IMR-90 (cell line): ENCODE data around the gene VAMP3. TPM values are rescaled to one million over a fixed set of nuclear protein-coding genes. Genes with fewer than 3 reads are reported as not detected.

ENCODE experiments used
- ATAC-seq: fragments of 200-7000 bp; cut with Tn5 transposase; 2 replicates; pipeline ENCODE4 v1.9.1; 2020; ENCODE audit warnings: low read depth, mild to moderate bottlenecking, moderate library complexity
- BruUV-seq: library from RNA; stranded (reverse); fragments of 400-500 nt; replicated peaks from 2 replicates; lab custom pipeline; 2021; lab: Mats Ljungman, UMichigan
- CTCF ChIA-PET: fragments of 300-600 bp; formaldehyde crosslinking; extraction: SDS; loops from one replicate; lab custom pipeline; 2021; ENCODE audit warnings: antibody characterized with exemption; lab: Yijun Ruan, JAX
- POLR2A ChIA-PET: fragments of 300-600 bp; sonication (Branson Sonifier 250); formaldehyde crosslinking; loops from one replicate; lab custom pipeline; 2022; ENCODE audit warnings: antibody characterized with exemption; ENCODE audit not compliant: unreplicated experiment; lab: Charles Lee
- DNase-seq: peaks from one replicate; pipeline ENCODE4 v3.0.0; 2013
- H2AFZ ChIP-seq: replicated peaks from 2 replicates; pipeline ENCODE3; 2013; ENCODE audit warnings: low read length, mild to moderate bottlenecking; ENCODE audit not compliant: poor library complexity
- H2AK5ac ChIP-seq: 2 replicates; pipeline ENCODE4 v1.6.1; 2013; ENCODE audit warnings: low read depth, low read length, inconsistent platforms
- H2AK9ac ChIP-seq: replicated peaks from 2 replicates; pipeline ENCODE3; 2013; ENCODE audit warnings: mild to moderate bottlenecking, low read depth, low read length, moderate library complexity; ENCODE audit not compliant: poor library complexity
- H2BK120ac ChIP-seq: 2 replicates; pipeline ENCODE4 v1.6.1; 2013; ENCODE audit warnings: low read depth, low read length, inconsistent platforms
- H2BK15ac ChIP-seq: 3 replicates; pipeline ENCODE4 v1.6.1; 2013; ENCODE audit warnings: low read depth, low read length, inconsistent platforms
- H2BK20ac ChIP-seq: 2 replicates; pipeline ENCODE4 v1.6.1; 2013; ENCODE audit warnings: low read depth, mild to moderate bottlenecking, inconsistent platforms, low read length, moderate library complexity
- H2BK5ac ChIP-seq: 2 replicates; pipeline ENCODE4 v1.6.1; 2013; ENCODE audit warnings: mild to moderate bottlenecking, low read depth, low read length, inconsistent platforms; ENCODE audit not compliant: poor library complexity, severe bottlenecking
- H3K14ac ChIP-seq: replicated peaks from 2 replicates; pipeline ENCODE4 v1.6.1; 2013; ENCODE audit warnings: low read depth, low read length, inconsistent platforms
- H3K18ac ChIP-seq: 2 replicates; pipeline ENCODE4 v1.6.1; 2013; ENCODE audit warnings: low read depth, low read length, control low read depth
- H3K23ac ChIP-seq: 2 replicates; pipeline ENCODE4 v1.6.1; 2013; ENCODE audit warnings: low read depth, low read length, inconsistent platforms
- H3K27ac ChIP-seq: 2 replicates; pipeline ENCODE4 v1.5.1; 2013; ENCODE audit warnings: mild to moderate bottlenecking, control low read depth, low read length; ENCODE audit not compliant: insufficient read depth
- H3K27me3 ChIP-seq: 2 replicates; pipeline ENCODE4 v1.6.1; 2013; ENCODE audit warnings: low read length; ENCODE audit not compliant: control insufficient read depth, insufficient read depth
- H3K36me3 ChIP-seq: 2 replicates; pipeline ENCODE4 v1.6.1; 2013; ENCODE audit warnings: low read length, mixed read lengths; ENCODE audit not compliant: control insufficient read depth, insufficient read depth
- H3K4ac ChIP-seq: 2 replicates; pipeline ENCODE4 v1.6.1; 2013; ENCODE audit warnings: low read depth, low read length, inconsistent platforms
- H3K4me1 ChIP-seq: 2 replicates; pipeline ENCODE4 v1.6.1; 2013; ENCODE audit warnings: low read length, mixed read lengths; ENCODE audit not compliant: control insufficient read depth, insufficient read depth
- H3K4me2 ChIP-seq: 2 replicates; pipeline ENCODE4 v1.6.1; 2013; ENCODE audit warnings: low read depth, mild to moderate bottlenecking, control low read depth, low read length, moderate library complexity
- H3K4me3 ChIP-seq: 2 replicates; pipeline ENCODE4 v1.5.1; 2013; ENCODE audit warnings: low read depth, mild to moderate bottlenecking, control low read depth, low read length, moderate library complexity; ENCODE audit not compliant: insufficient read depth
- H3K56ac ChIP-seq: 2 replicates; pipeline ENCODE4 v1.6.1; 2013; ENCODE audit warnings: low read length, inconsistent platforms; ENCODE audit not compliant: insufficient read depth; ENCODE audit errors: extremely low read depth
- H3K79me1 ChIP-seq, 2 experiments: 2 replicates each; pipeline ENCODE4 v1.6.1; 2013; ENCODE audit warnings: low read length in 2 of 2, inconsistent platforms in 1 of 2, low read depth in 1 of 2
- H3K9ac ChIP-seq: 2 replicates; pipeline ENCODE4 v1.6.1; 2013; ENCODE audit warnings: low read depth, low read length, control low read depth
- H3K9me1 ChIP-seq: 2 replicates; pipeline ENCODE4 v1.6.1; 2013; ENCODE audit warnings: low read length, inconsistent platforms; ENCODE audit not compliant: insufficient read depth
- H3K9me3 ChIP-seq: 2 replicates; pipeline ENCODE4 v1.6.1; 2013; ENCODE audit warnings: low read length; ENCODE audit not compliant: control insufficient read depth, insufficient read depth
- H4K20me1 ChIP-seq: 2 replicates; pipeline ENCODE4 v1.6.1; 2013; ENCODE audit warnings: low read length, inconsistent platforms; ENCODE audit not compliant: insufficient read depth
- H4K5ac ChIP-seq: 2 replicates; pipeline ENCODE4 v1.6.1; 2013; ENCODE audit warnings: mild to moderate bottlenecking, low read depth, low read length, control low read depth
- H4K8ac ChIP-seq, 2 experiments: 2 replicates each; pipeline ENCODE4 v1.6.1; 2013; ENCODE audit warnings: low read depth in 2 of 2, low read length in 2 of 2, control low read depth in 1 of 2, inconsistent platforms in 1 of 2
- H4K91ac ChIP-seq: 2 replicates; pipeline ENCODE4 v1.6.1; 2013; ENCODE audit warnings: low read depth, low read length, inconsistent platforms; ENCODE audit not compliant: insufficient read depth
- BHLHE40 ChIP-seq: fragments of 150-350 bp; IDR thresholded peaks from 2 replicates; pipeline ENCODE4 v1.6.1; 2016; ENCODE audit warnings: mild to moderate bottlenecking, low read depth, low read length
- CEBPB ChIP-seq: IDR thresholded peaks from 2 replicates; pipeline ENCODE4 v1.6.1; 2012; ENCODE audit warnings: low read depth, low read length, improper control_type of control experiment
- MAZ ChIP-seq: IDR thresholded peaks from 2 replicates; pipeline ENCODE4 v1.6.1; 2012; ENCODE audit warnings: low read depth, mild to moderate bottlenecking, low read length, improper control_type of control experiment, moderate library complexity, borderline replicate concordance
- NFE2L2 ChIP-seq: fragments of 150-350 bp; IDR thresholded peaks from 2 replicates; pipeline ENCODE4 v1.6.1; 2016; ENCODE audit warnings: low read depth, mild to moderate bottlenecking, low read length
- RAD21 ChIP-seq: IDR thresholded peaks from 2 replicates; pipeline ENCODE4 v1.6.1; 2012; ENCODE audit warnings: low read length, improper control_type of control experiment
- WGBS, 2 experiments: methylation state at CpG; one replicate each; pipeline versions ENCODE4 v1.1.5 to v1.1.7; 2013; ENCODE audit warnings: missing lambda C conversion rate in 2 of 2; ENCODE audit not compliant: insufficient read length in 1 of 2; ENCODE audit errors: extremely low coverage in 2 of 2; 5-methylcytosine and 5-hydroxymethylcytosine counted together
- dilution Hi-C: fragments of 300-500 bp; cut with HindIII; formaldehyde crosslinking; loops from one replicate; pipeline ENCODE4 v1.14.3; 2018; ENCODE audit warnings: low sequenced_read_pairs; ENCODE audit not compliant: unreplicated experiment
- in situ Hi-C: fragments of 300-500 bp; cut with MboI; formaldehyde crosslinking; loops from 3 replicates; pipeline ENCODE4 v1.14.3; 2019; ENCODE audit warnings: low sequenced_read_pairs, inconsistent platforms, mixed read lengths
- intact Hi-C: fragments of 100-400 bp; cut with micrococcal nuclease; formaldehyde crosslinking; loops from 2 replicates; pipeline ENCODE4 v1.10.0; 2022
- polyA plus RNA-seq, 3 experiments: library from polyadenylated mRNA; depleted of rRNA; stranded (reverse); fragments of >200 nt; gene quantifications; 2 replicates each; pipeline ENCODE4 v1.2.3, GENCODE V29; 2012; ENCODE audit warnings: low replicate concordance in 1 of 3
- total RNA-seq: library from RNA; depleted of rRNA; stranded (reverse); fragments of >200 nt; gene quantifications from 2 replicates; pipeline ENCODE4 v1.2.3, GENCODE V29; 2012
- TF ChIP-seq, protein P1 (sequence below): fragments of 150-350 bp; IDR thresholded peaks from 2 replicates; pipeline ENCODE4 v1.6.1; 2017; ENCODE audit warnings: mild to moderate bottlenecking, antibody characterized with exemption, low read length, low read depth

VAMP3 gene
- total and polyA plus RNA-seq, 2 of the 4 experiments (the other 2 are of a cell fraction) = 99.1 to 354 TPM

DNA sequence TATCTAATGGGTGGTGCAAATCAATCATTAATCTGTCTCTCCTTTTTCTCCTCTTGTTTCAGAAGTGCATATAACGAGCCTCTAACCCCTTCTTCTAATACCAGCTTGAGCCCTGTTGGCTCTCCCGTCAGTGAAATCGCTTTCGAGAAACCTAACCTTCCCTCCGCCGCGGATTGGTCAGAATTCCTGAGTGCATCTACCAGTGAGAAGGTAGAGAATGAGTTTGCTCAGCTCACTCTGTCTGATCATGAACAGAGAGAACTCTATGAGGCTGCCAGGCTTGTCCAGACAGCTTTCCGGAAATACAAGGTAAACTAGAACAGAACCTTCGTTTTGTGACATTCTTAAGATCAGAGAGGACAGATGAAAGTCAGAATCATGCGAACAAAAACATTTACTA, 25.3 kb upstream of the VAMP3 start:
- Histone ChIP-seq H3K4ac (no peak overlapping the region), H2AK5ac (no peak overlapping the region), H4K91ac (no peak overlapping the region), H2BK20ac (no peak overlapping the region), H3K27me3 (peaks cover 12% of the 10 kb centered on the region), H2BK120ac (no peak overlapping the region), H3K9me1 (no peaks in the 10 kb centered on the region), H4K5ac (no peak overlapping the region), H4K8ac (no peak overlapping the region), H4K20me1 (no peaks in the 10 kb centered on the region), H3K18ac (no peak overlapping the region), H2BK15ac (no peak overlapping the region), H3K9me3 (no peaks in the 10 kb centered on the region), H2AFZ (no peak overlapping the region), H3K14ac (no peak overlapping the region), H2AK9ac (no peak overlapping the region), H3K4me1 (no peaks in the 10 kb centered on the region), H2BK5ac (no peak overlapping the region), H3K36me3 (no peaks in the 10 kb centered on the region), H3K23ac (no peak overlapping the region), H3K4me2 (no peak overlapping the region), H3K4me3 (no peak overlapping the region), H3K79me1 (no peaks in the 10 kb centered on the region), H3K27ac (no peak overlapping the region), H3K9ac (no peak overlapping the region), H3K56ac (no peak overlapping the region)
- in situ Hi-C loops = no loop called here
- DNase-seq = no peak
- dilution Hi-C loops = no loop called here
- POLR2A ChIA-PET = no interaction called here
- no TSS peak for BruUV-seq
- CTCF ChIA-PET = interaction anchor here (1.4 kb wide), 1 partner anchor 78 kb away, joined by 3 read pairs; no protein-coding TSS in a partner anchor
- WGBS, 2 experiments = 95% methylated on average over 3 of the region's 10 CpGs; no CpG with 5 or more reads in 1 of the 2 experiments
- TF ChIP-seq NFE2L2 (no peak), MAZ (no peak), BHLHE40 (no peak), CEBPB (no peak), RAD21 (no peak)
- TF ChIP-seq, protein P1, sequence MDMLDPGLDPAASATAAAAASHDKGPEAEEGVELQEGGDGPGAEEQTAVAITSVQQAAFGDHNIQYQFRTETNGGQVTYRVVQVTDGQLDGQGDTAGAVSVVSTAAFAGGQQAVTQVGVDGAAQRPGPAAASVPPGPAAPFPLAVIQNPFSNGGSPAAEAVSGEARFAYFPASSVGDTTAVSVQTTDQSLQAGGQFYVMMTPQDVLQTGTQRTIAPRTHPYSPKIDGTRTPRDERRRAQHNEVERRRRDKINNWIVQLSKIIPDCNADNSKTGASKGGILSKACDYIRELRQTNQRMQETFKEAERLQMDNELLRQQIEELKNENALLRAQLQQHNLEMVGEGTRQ = no peak
- intact Hi-C loops = no loop called here
- ATAC-seq = no peak
